GM18873 (cell line): ENCODE measurements around the gene FGFRL1.

Source experiments
- ATAC-seq: cut with Tn5 transposase; IDR thresholded peaks from one replicate; pipeline ENCODE4 v1.9.1; 2021; ENCODE audit warnings: mild to moderate bottlenecking, moderate library complexity, moderate number of reproducible peaks; ENCODE audit not compliant: unreplicated experiment, low FRiP score

FGFRL1 gene

GRCh38 chr4:1061056-1061700, 49.8 kb downstream of the FGFRL1 start:
- no peak for ATAC-seq

DNA sequence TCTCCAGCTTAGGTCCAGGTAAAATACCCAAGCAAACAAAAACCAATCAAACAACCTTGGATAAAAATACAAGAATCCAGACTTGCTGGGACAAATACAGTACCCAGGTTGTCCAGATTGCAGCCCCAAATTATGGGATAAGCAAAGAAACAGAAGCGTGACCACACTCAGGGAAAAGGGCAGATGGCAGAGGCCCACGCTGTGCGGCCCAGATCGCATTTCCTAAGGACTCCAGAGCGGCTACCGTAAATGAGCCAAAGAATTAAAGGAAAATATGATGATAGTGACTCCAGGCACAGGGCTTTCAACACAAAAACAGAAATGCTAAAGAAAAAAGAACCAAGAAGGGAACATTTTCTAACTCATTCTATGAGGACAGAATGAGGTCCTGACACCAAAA, 50.3 kb downstream of the FGFRL1 start:
- no peak for ATAC-seq

- no peak for ATAC-seq
Observed at GRCh38 chr4:1062419-1062818, 51.0 kb downstream of the FGFRL1 start.

GRCh38 chr4:1065732-1066131, 54.3 kb downstream of the FGFRL1 start:
- no peak for ATAC-seq

DNA sequence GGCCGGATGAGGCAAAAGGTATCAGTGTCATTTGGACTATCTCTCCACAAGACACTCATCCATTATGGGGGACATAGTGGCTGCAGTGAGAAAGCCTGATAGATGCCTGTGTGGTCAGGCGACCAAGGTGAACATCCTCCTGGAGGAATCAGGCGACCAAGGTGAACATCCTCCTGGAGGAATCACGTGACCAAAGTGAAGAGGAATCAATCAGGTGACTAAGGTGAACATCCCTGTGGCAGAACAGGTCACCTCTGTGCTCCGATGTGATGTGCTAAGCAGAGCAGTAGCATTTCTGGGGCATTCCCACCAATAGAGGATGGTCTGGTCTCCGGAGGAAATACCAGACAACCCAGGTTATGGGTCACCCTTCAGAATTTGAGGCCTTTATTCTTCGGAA, 58.0 kb downstream of the FGFRL1 start:
- ATAC-seq: no peak

- no peak for ATAC-seq
Observed at GRCh38 chr4:1072830-1073446, 61.5 kb downstream of the FGFRL1 start.

GRCh38 chr4:1074077-1074476, 62.7 kb downstream of the FGFRL1 start:
- ATAC-seq: no peak

- ATAC-seq: no peak
Observed at GRCh38 chr4:1075225-1075624, 63.8 kb downstream of the FGFRL1 start.

DNA sequence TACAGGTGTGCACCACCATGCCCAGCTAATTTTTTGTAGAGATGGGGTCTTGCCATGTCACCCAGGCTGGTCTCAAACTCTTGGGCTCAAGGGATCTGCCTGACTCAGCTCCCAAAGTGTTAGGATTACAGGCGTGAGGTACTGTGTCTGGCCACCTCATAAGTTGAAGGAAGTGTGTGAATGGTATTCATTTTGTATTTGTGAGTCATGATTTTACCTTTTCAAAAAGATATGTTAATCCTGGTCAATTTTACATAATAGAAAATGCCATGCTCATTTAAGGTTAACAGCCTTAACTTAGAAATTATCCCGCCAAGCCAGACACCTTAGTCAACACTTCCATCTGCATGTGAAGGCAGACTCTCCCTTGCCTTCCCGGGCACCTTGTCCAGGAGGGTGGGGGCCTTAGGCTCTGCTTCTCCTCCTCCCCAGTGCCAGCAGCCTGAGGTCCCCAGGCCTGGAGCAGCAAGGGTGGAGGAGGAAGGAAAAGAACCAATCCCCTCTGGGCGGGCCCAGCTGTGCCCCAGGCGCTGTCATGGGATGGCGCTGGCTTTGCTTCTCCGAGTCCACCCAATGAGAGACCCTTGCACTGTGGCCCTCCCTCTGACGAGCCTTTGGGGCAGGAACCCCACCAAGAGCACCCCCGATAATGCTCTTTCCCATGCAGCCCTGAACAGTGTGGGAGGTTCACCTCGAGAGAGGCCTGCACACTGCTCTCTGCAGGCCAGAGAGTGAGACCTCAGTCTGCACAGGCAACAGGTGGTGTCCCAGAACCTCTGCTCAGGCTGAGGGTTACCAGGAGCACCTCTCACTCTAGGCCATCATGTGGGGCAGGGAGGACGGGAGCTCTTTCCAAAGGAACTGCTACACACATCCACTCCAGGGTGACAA, 64.6 kb downstream of the FGFRL1 start:
- ATAC-seq: no peak
